NT2/D1 (cell line): Measurements from ENCODE around the gene GGACT.

ENCODE experiments used
- DNase-seq: peaks from one replicate; pipeline ENCODE4 v3.0.0-alpha.2; 2011; ENCODE audit warnings: low read depth, low spot score
- H3K27me3 ChIP-seq: 2 replicates; pipeline ENCODE4 v1.6.0; 2011; ENCODE audit warnings: mild to moderate bottlenecking; ENCODE audit not compliant: insufficient read length, insufficient read depth
- H3K36me3 ChIP-seq: 2 replicates; pipeline ENCODE4 v1.6.1; 2011; ENCODE audit warnings: mild to moderate bottlenecking, low read length, mixed read lengths; ENCODE audit not compliant: insufficient read depth, insufficient read length
- H3K4me1 ChIP-seq: 2 replicates; pipeline ENCODE4 v1.5.1; 2011; ENCODE audit not compliant: insufficient read depth, insufficient read length
- H3K4me3 ChIP-seq: 2 replicates; pipeline ENCODE4 v1.5.1; 2011; ENCODE audit warnings: low read depth; ENCODE audit not compliant: insufficient read length
- H3K9ac ChIP-seq: 2 replicates; pipeline ENCODE4 v1.6.0; 2011; ENCODE audit warnings: low read depth; ENCODE audit not compliant: insufficient read length
- H3K9me3 ChIP-seq: 2 replicates; pipeline ENCODE4 v1.5.1; 2011; ENCODE audit warnings: mild to moderate bottlenecking, low read length; ENCODE audit not compliant: insufficient read depth
- SUZ12 ChIP-seq: IDR thresholded peaks from 2 replicates; pipeline ENCODE4 v1.6.1; 2011; ENCODE audit not compliant: insufficient read length, insufficient read depth; ENCODE audit errors: extremely low read depth
- YY1 ChIP-seq: IDR thresholded peaks from 2 replicates; pipeline ENCODE4 v1.6.1; 2011; ENCODE audit not compliant: insufficient read length, insufficient read depth
- ZNF274 ChIP-seq: IDR thresholded peaks from 2 replicates; pipeline ENCODE4 v1.6.1; 2011; ENCODE audit warnings: mild to moderate bottlenecking, low read depth, low read length

GGACT gene

GRCh38 chr13:100588331-100589177 is at the start of gene GGACT:
GGACT (minus strand) TSS chr13:100588789; CDS start chr13:100532591, 56,198 bp downstream.
- Histone ChIP-seq H3K4me1 (no peaks in the 10 kb centered on the region), H3K9me3 (peaks cover 7% of the 10 kb centered on the region; the same call in 1 of the 2 replicates), H3K9ac (peak within 1 kb of the TSS; percentile 79), H3K4me3 (peak within 1 kb of the TSS; percentile 55), H3K36me3 (no peaks in the 10 kb centered on the region), H3K27me3 (peaks cover 6% of the 10 kb centered on the region)
- DNase-seq: peak; percentile 64
- no peak for TF ChIP-seq ZNF274
- no peak for TF ChIP-seq SUZ12
- no peak for TF ChIP-seq YY1

- Histone ChIP-seq H3K4me3 (no peak overlapping the region), H3K4me1 (no peaks in the 10 kb centered on the region), H3K9me3 (no peaks in the 10 kb centered on the region), H3K9ac (no peak overlapping the region), H3K27me3 (no peaks in the 10 kb centered on the region), H3K36me3 (peaks cover 21% of the 10 kb centered on the region)
- no peak for DNase-seq
- TF ChIP-seq YY1: no peak
- no peak for TF ChIP-seq ZNF274
Observed at GRCh38 chr13:100637796-100638195, 49.2 kb upstream of the GGACT start.

- no peak for TF ChIP-seq ZNF274
- no peak for TF ChIP-seq SUZ12
- no peak for TF ChIP-seq YY1
- H3K4me3 ChIP-seq: no peak overlapping the region
- no peaks in the 10 kb centered on the region for H3K27me3 ChIP-seq
- no peak overlapping the region for H3K9ac ChIP-seq
- DNase-seq: no peak
- H3K4me1 ChIP-seq: no peaks in the 10 kb centered on the region
- no peaks in the 10 kb centered on the region for H3K9me3 ChIP-seq
- H3K36me3 ChIP-seq: peaks cover 21% of the 10 kb centered on the region
Observed at GRCh38 chr13:100637380-100637779, 48.8 kb upstream of the GGACT start.

- Histone ChIP-seq H3K27me3 (no peaks in the 10 kb centered on the region), H3K9me3 (no peaks in the 10 kb centered on the region), H3K4me1 (no peaks in the 10 kb centered on the region), H3K36me3 (peaks cover 18% of the 10 kb centered on the region), H3K9ac (no peak overlapping the region), H3K4me3 (no peak overlapping the region)
- TF ChIP-seq YY1 (no peak), ZNF274 (no peak), SUZ12 (no peak)
- DNase-seq: no peak
Observed at GRCh38 chr13:100636441-100636840, 47.9 kb upstream of the GGACT start.

- Histone ChIP-seq H3K36me3 (peaks cover 18% of the 10 kb centered on the region), H3K9ac (no peak overlapping the region), H3K4me3 (no peak overlapping the region), H3K4me1 (no peaks in the 10 kb centered on the region), H3K9me3 (no peaks in the 10 kb centered on the region), H3K27me3 (no peaks in the 10 kb centered on the region)
- no peak for TF ChIP-seq SUZ12
- DNase-seq: no peak
Observed at GRCh38 chr13:100636004-100636403, 47.4 kb upstream of the GGACT start.

GRCh38 chr13:100634696-100635095 is 46.1 kb upstream of the GGACT start:
- DNase-seq: no peak
- H3K9me3 ChIP-seq: no peaks in the 10 kb centered on the region
- no peak overlapping the region for H3K4me3 ChIP-seq
- no peaks in the 10 kb centered on the region for H3K27me3 ChIP-seq
- TF ChIP-seq YY1: no peak
- TF ChIP-seq ZNF274: no peak
- no peak for TF ChIP-seq SUZ12
- H3K36me3 ChIP-seq: peaks cover 18% of the 10 kb centered on the region
- H3K4me1 ChIP-seq: no peaks in the 10 kb centered on the region
- no peak overlapping the region for H3K9ac ChIP-seq

- Histone ChIP-seq H3K4me1 (no peaks in the 10 kb centered on the region), H3K4me3 (no peak overlapping the region), H3K36me3 (peaks cover 18% of the 10 kb centered on the region), H3K9ac (no peak overlapping the region), H3K27me3 (no peaks in the 10 kb centered on the region), H3K9me3 (no peaks in the 10 kb centered on the region)
- no peak for DNase-seq
- TF ChIP-seq ZNF274: no peak
- TF ChIP-seq YY1: no peak
- no peak for TF ChIP-seq SUZ12
Observed at GRCh38 chr13:100633461-100633860, 44.9 kb upstream of the GGACT start.
